ENCODE data around the gene C4orf54. TPM values are rescaled to one million over a fixed set of nuclear protein-coding genes. Genes with fewer than 3 reads are reported as not detected.
A peak's percentile ranks its signal among the peaks of the same experiment; 100 is the strongest.

C4orf54 gene
- total RNA-seq (under 1 TPM; 0.03 to 0.06 TPM), polyA plus RNA-seq (under 1 TPM; under 0.01 TPM)
- long read RNA-seq, donor 1 = 0 reads
- long read RNA-seq, donor 2 = 0 reads
- long read RNA-seq, donor 3 = 0 reads
- long read RNA-seq, donor 4 = 0 reads
- long read RNA-seq, donor 5 = 0 reads

DNA sequence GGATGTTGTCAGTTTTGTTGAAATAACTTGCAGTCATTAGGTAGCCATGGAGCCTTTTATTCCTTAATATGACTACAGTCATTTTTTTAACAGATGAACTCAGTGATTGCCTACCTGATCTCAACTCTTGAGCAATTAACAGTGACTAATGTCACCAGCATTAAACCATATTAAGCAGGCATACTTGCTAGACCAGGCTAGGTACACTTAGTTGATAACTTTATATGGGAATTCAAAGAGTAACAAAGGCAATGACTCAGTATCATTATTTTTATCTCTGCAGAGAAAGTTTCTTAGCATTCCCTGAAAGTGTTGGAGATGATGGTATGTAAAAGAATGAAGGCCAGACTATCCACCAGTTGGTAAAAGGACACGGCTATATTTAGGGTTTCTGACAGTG, at the start of gene C4orf54:
TSS of gene C4orf54 (minus strand) at position 31 of the 400 bp plus-strand sequence. CDS start 3,180 bp downstream, outside the sequence.
- Histone ChIP-seq H3K4me3 (no peak within 1 kb of the TSS), H3K27ac (ENCODE audit: low read depth in 1 of 2, low read length in 1 of 2) (peak within 1 kb of the TSS in 1 of 2 donors; percentile 91), H3K36me3 (ENCODE audit: control insufficient read depth in 4 of 4, insufficient read depth in 4 of 4, low read length in 4 of 4) (no peaks in the 10 kb centered on the region), H3K27me3 (ENCODE audit: control insufficient read depth in 3 of 3, insufficient read depth in 3 of 3, low read length in 2 of 3) (no peaks in the 10 kb centered on the region), H3K4me1 (ENCODE audit: control insufficient read depth in 5 of 5, insufficient read depth in 5 of 5, low read length in 5 of 5) (peaks cover 0 to 6% (median 0%) of the 10 kb centered on the region in 5 donors), H3K9ac (ENCODE audit: insufficient read depth in 1 of 2, low read length in 2 of 2) (no peak within 1 kb of the TSS), H3K9me3 (ENCODE audit: control insufficient read depth in 4 of 4, insufficient read depth in 3 of 4, low read length in 3 of 4) (peaks cover 0 to 2% (median 0%) of the 10 kb centered on the region in 4 donors)
- TF ChIP-seq, protein P1, sequence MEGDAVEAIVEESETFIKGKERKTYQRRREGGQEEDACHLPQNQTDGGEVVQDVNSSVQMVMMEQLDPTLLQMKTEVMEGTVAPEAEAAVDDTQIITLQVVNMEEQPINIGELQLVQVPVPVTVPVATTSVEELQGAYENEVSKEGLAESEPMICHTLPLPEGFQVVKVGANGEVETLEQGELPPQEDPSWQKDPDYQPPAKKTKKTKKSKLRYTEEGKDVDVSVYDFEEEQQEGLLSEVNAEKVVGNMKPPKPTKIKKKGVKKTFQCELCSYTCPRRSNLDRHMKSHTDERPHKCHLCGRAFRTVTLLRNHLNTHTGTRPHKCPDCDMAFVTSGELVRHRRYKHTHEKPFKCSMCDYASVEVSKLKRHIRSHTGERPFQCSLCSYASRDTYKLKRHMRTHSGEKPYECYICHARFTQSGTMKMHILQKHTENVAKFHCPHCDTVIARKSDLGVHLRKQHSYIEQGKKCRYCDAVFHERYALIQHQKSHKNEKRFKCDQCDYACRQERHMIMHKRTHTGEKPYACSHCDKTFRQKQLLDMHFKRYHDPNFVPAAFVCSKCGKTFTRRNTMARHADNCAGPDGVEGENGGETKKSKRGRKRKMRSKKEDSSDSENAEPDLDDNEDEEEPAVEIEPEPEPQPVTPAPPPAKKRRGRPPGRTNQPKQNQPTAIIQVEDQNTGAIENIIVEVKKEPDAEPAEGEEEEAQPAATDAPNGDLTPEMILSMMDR (IDR thresholded peaks at IDR 0.05; ENCODE audit: control extremely low read depth, extremely low read depth) = no peak
- no peak for ATAC-seq (ENCODE audit: insufficient read depth, low FRiP score)
- DNase-seq = no peak
- WGBS, 2 donors = 78 to 80% methylated on average over 1 of the region's 1 CpG

DNA sequence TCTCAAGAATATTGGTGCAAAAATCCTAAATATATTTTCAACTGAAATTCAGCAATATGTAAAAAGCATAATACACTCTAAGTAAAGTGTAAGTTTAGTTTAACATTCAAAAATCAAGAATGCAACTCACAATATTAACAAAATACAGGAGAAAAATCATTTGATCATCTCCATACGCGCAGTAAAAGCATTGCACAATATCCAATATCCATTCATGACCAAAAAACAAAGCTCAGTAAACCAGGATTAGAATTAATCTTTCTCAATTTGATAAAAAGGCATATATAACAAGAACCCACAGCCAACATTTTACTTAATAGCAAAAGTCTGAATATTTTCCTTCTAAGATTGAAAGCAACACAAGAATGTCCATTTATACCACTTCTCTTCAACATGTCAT, 48.3 kb upstream of the C4orf54 start:
- H3K9me3 ChIP-seq (ENCODE audit: control insufficient read depth in 4 of 4, insufficient read depth in 3 of 4, low read length in 3 of 4) = peaks cover 0 to 2% (median 0%) of the 10 kb centered on the region in 4 donors
- ATAC-seq (ENCODE audit: insufficient read depth, low FRiP score) (no peak), DNase-seq (no peak)
- H3K36me3 ChIP-seq (ENCODE audit: control insufficient read depth in 4 of 4, insufficient read depth in 4 of 4, low read length in 4 of 4) = no peaks in the 10 kb centered on the region
- no peak overlapping the region for H3K9ac ChIP-seq (ENCODE audit: insufficient read depth in 1 of 2, low read length in 2 of 2)
- WGBS, 2 donors = 95 to 96% methylated on average over 2 of the region's 2 CpGs
- TF ChIP-seq, protein P1 (IDR thresholded peaks at IDR 0.05; ENCODE audit: control extremely low read depth, extremely low read depth) = no peak
- H3K4me3 ChIP-seq = no peak overlapping the region
- no peaks in the 10 kb centered on the region for H3K27me3 ChIP-seq (ENCODE audit: control insufficient read depth in 3 of 3, insufficient read depth in 3 of 3, low read length in 2 of 3)
- no peak overlapping the region for H3K27ac ChIP-seq (ENCODE audit: low read depth in 1 of 2, low read length in 1 of 2)
- H3K4me1 ChIP-seq (ENCODE audit: control insufficient read depth in 5 of 5, insufficient read depth in 5 of 5, low read length in 5 of 5) = peaks cover 0 to 2% (median 0%) of the 10 kb centered on the region in 5 donors

DNA sequence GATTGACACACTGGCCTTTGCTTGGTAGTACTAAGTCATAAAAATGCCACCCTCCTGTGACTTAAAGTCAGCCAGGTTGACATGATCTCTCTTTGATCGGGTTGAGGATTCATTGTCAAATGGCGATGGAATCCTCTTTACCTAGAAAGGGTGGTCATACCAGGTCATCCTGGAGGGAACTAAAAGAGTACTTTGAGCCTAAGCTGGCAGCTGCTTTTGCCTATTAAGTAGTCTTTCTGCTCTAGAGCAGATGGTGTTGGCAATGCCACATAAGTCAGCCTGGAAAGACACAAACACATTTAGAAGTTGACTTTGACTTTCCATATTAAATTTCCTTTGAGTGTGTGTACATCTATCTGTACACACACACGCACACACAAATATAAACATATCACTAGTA, 39.2 kb upstream of the C4orf54 start:
- 86 to 95% methylated on average over 3 of the region's 3 CpGs for WGBS, 2 donors

More for the DNA sequence above, 39.2 kb upstream of the C4orf54 start:
- Histone ChIP-seq H3K9me3 (ENCODE audit: control insufficient read depth in 4 of 4, insufficient read depth in 3 of 4, low read length in 3 of 4) (peaks cover 0 to 3% (median 1%) of the 10 kb centered on the region in 4 donors), H3K27ac (ENCODE audit: low read depth in 1 of 2, low read length in 1 of 2) (no peak overlapping the region), H3K4me3 (no peak overlapping the region), H3K4me1 (ENCODE audit: control insufficient read depth in 5 of 5, insufficient read depth in 5 of 5, low read length in 5 of 5) (peaks cover 0 to 1% (median 0%) of the 10 kb centered on the region in 5 donors), H3K9ac (ENCODE audit: insufficient read depth in 1 of 2, low read length in 2 of 2) (no peak overlapping the region), H3K27me3 (ENCODE audit: control insufficient read depth in 3 of 3, insufficient read depth in 3 of 3, low read length in 2 of 3) (no peaks in the 10 kb centered on the region), H3K36me3 (ENCODE audit: control insufficient read depth in 4 of 4, insufficient read depth in 4 of 4, low read length in 4 of 4) (no peaks in the 10 kb centered on the region)
- DNase-seq (no peak), ATAC-seq (ENCODE audit: insufficient read depth, low FRiP score) (no peak)
- TF ChIP-seq, protein P1 (IDR thresholded peaks at IDR 0.05; ENCODE audit: control extremely low read depth, extremely low read depth) = no peak
